ENCODE results near the gene APRT.

APRT gene

DNA sequence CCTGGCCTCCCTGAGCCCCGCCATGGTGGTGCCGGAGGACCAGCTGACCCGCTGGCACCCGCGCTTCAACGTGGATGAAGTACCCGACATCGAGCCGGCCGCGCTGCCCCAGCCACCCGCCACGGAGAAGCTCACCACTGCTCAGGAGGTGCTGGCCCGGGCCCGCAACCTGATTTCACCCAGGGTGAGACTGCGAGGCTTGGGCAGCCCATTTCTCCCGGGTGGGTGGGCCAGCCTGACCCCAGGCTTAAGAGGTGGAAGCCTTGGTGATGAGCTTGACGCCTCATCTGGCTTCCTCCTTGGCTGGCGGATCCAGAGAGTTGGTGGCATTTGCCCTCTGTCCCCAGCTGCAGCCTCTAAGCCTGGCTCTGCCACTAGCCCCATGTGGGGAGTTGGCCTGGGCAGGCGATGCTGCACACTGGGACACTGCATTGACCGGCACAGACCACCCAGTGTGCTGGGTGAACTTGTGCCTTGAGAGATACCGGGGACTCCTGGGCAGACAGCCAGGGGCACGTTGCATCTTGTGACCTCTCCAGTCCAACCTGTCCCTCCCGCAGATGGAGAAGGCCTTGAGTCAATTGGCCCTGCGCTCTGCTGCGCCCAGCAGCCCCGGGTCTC lies 5.1 kb downstream of the APRT start:
- H3K18ac ChIP-seq (ENCODE audit: low read depth in 1 of 2, low read length in 2 of 2), result no peak overlapping the region
- H3K9ac ChIP-seq (ENCODE audit: low read length), result no peak overlapping the region
- H3K27ac ChIP-seq (ENCODE audit: low read length, poor library complexity, severe bottlenecking), result no peak overlapping the region
- H3K4me2 ChIP-seq (ENCODE audit: low read length, poor library complexity, severe bottlenecking), result no peak overlapping the region
- H2BK15ac ChIP-seq (ENCODE audit: low read depth, poor library complexity, severe bottlenecking), result no peak overlapping the region
- H3K79me1 ChIP-seq (replicated peaks; ENCODE audit: low read length, poor library complexity, severe bottlenecking), result peaks cover 33% of the 10 kb centered on the region
- peaks cover 49% of the 10 kb centered on the region for H3K4me1 ChIP-seq (ENCODE audit: control insufficient read depth, insufficient read depth, low read depth, low read length)
- no peaks in the 10 kb centered on the region for H3K9me3 ChIP-seq (ENCODE audit: control insufficient read depth, low read length)
- no peak overlapping the region for H3K23ac ChIP-seq (ENCODE audit: low read length in 2 of 2)
- H2AFZ ChIP-seq (ENCODE audit: low read depth, low read length), result no peak overlapping the region
- no peak overlapping the region for H2BK120ac ChIP-seq (ENCODE audit: low read depth, low read length)
- H2BK5ac ChIP-seq (ENCODE audit: low read depth, low read length, poor library complexity, severe bottlenecking), result no peak overlapping the region
- peaks cover 30 to 52% of the 10 kb centered on the region in 2 experiments for H3K36me3 ChIP-seq (ENCODE audit: control insufficient read depth in 1 of 2, insufficient read depth in 2 of 2, low read depth in 1 of 2, low read length in 2 of 2)
- H3K4ac ChIP-seq (ENCODE audit: low read depth in 1 of 2, low read length in 2 of 2), result no peak overlapping the region
- H4K91ac ChIP-seq (ENCODE audit: low read length), result no peak overlapping the region
- DNase-seq, result no peak
- no peaks in the 10 kb centered on the region for H3K27me3 ChIP-seq (ENCODE audit: control insufficient read depth in 1 of 2, insufficient read depth in 1 of 2, low read length in 2 of 2)
- H2AK5ac ChIP-seq (ENCODE audit: low read length, severe bottlenecking), result no peak overlapping the region
- peak overlapping the region; percentile 31 for H4K8ac ChIP-seq (ENCODE audit: low read length)
- no peak overlapping the region for H3K14ac ChIP-seq (ENCODE audit: low read length in 2 of 2)
- H2BK12ac ChIP-seq (ENCODE audit: low read length in 2 of 2), result no peak overlapping the region
- WGBS, result 95% methylated on average over 27 of the region's 27 CpGs
- no peak overlapping the region for H3K4me3 ChIP-seq (ENCODE audit: insufficient read depth in 1 of 2, low read depth in 1 of 2, low read length in 2 of 2)

DNA sequence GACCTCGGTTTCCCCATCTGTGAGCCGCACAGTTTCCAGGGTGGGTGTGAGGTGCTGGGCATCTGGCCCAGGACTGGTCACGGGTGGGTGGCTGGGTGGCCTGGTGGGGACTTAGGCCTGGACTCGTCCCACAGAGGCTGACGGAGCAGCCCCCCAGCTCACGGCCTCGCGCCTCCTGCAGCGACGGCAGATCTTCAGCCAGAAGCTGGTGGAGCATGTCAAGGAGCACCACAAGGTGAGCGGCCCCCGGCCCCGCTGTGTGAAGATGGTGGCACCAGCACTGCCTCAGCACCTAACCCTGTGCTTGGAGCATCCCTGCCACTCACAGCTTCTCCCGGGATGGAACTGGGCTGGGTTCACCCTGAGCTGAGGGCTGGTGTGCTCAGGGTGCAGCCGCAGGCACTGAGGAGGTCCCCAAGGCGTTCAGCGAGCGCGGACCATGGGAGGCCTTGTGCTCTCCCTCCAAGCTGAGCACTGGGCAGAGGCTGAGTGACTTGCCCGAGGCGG lies 5.8 kb downstream of the APRT start:
- Histone ChIP-seq H3K4me3 (ENCODE audit: insufficient read depth in 1 of 2, low read depth in 1 of 2, low read length in 2 of 2) (no peak overlapping the region), H4K8ac (ENCODE audit: low read length) (no peak overlapping the region), H3K4me1 (ENCODE audit: control insufficient read depth, insufficient read depth, low read depth, low read length) (peaks cover 48% of the 10 kb centered on the region), H3K9ac (ENCODE audit: low read length) (no peak overlapping the region), H2BK15ac (ENCODE audit: low read depth, poor library complexity, severe bottlenecking) (no peak overlapping the region), H3K36me3 (ENCODE audit: control insufficient read depth in 1 of 2, insufficient read depth in 2 of 2, low read depth in 1 of 2, low read length in 2 of 2) (peaks cover 30 to 52% of the 10 kb centered on the region in 2 experiments), H3K4ac (ENCODE audit: low read depth in 1 of 2, low read length in 2 of 2) (no peak overlapping the region), H2BK120ac (ENCODE audit: low read depth, low read length) (no peak overlapping the region), H3K14ac (ENCODE audit: low read length in 2 of 2) (no peak overlapping the region), H4K91ac (ENCODE audit: low read length) (peak overlapping the region; percentile 46), H3K23ac (ENCODE audit: low read length in 2 of 2) (no peak overlapping the region), H3K27ac (ENCODE audit: low read length, poor library complexity, severe bottlenecking) (no peak overlapping the region), H3K4me2 (ENCODE audit: low read length, poor library complexity, severe bottlenecking) (no peak overlapping the region), H2BK5ac (ENCODE audit: low read depth, low read length, poor library complexity, severe bottlenecking) (no peak overlapping the region), H3K9me3 (ENCODE audit: control insufficient read depth, low read length) (no peaks in the 10 kb centered on the region), H3K27me3 (ENCODE audit: control insufficient read depth in 1 of 2, insufficient read depth in 1 of 2, low read length in 2 of 2) (no peaks in the 10 kb centered on the region), H3K79me1 (replicated peaks; ENCODE audit: low read length, poor library complexity, severe bottlenecking) (peaks cover 33% of the 10 kb centered on the region), H2AK5ac (ENCODE audit: low read length, severe bottlenecking) (no peak overlapping the region), H3K18ac (ENCODE audit: low read depth in 1 of 2, low read length in 2 of 2) (no peak overlapping the region), H2BK12ac (ENCODE audit: low read length in 2 of 2) (no peak overlapping the region), H2AFZ (ENCODE audit: low read depth, low read length) (no peak overlapping the region)
- 98% methylated on average over 21 of the region's 21 CpGs for WGBS
- no peak for DNase-seq

DNA sequence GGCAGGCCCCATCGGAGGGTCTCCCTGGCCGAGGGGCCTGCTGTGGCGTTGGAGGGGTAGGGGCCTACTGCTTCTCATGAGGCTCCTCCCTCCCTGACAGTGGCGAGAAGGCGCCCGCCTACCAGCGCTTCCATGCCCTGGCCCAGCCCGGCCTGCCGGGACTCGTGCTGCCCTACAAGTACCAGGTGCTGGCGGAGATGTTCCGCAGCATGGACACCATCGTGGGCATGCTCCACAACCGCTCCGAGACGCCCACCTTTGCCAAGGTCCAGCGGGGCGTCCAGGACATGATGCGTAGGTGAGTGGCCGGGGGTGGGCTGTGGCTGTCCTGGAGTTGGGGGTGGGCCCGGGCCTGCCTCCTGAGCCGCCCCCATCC lies 6.4 kb downstream of the APRT start:
- peaks cover 42% of the 10 kb centered on the region for H3K4me1 ChIP-seq (ENCODE audit: control insufficient read depth, insufficient read depth, low read depth, low read length)
- peaks cover 30 to 52% of the 10 kb centered on the region in 2 experiments for H3K36me3 ChIP-seq (ENCODE audit: control insufficient read depth in 1 of 2, insufficient read depth in 2 of 2, low read depth in 1 of 2, low read length in 2 of 2)
- H3K4me2 ChIP-seq (ENCODE audit: low read length, poor library complexity, severe bottlenecking), result no peak overlapping the region
- no peak for DNase-seq
- peaks cover 30% of the 10 kb centered on the region for H3K79me1 ChIP-seq (replicated peaks; ENCODE audit: low read length, poor library complexity, severe bottlenecking)
- no peak overlapping the region for H2BK5ac ChIP-seq (ENCODE audit: low read depth, low read length, poor library complexity, severe bottlenecking)
- no peak overlapping the region for H3K4me3 ChIP-seq (ENCODE audit: insufficient read depth in 1 of 2, low read depth in 1 of 2, low read length in 2 of 2)
- peak overlapping the region; percentile 76 for H3K9ac ChIP-seq (ENCODE audit: low read length)
- no peak overlapping the region for H3K4ac ChIP-seq (ENCODE audit: low read depth in 1 of 2, low read length in 2 of 2)
- H2BK12ac ChIP-seq (ENCODE audit: low read length in 2 of 2), result no peak overlapping the region
- no peak overlapping the region for H3K18ac ChIP-seq (ENCODE audit: low read depth in 1 of 2, low read length in 2 of 2)
- no peak overlapping the region for H2BK120ac ChIP-seq (ENCODE audit: low read depth, low read length)
- peak overlapping the region; percentile 64 for H4K91ac ChIP-seq (ENCODE audit: low read length)
- H4K8ac ChIP-seq (ENCODE audit: low read length), result no peak overlapping the region
- H3K23ac ChIP-seq (ENCODE audit: low read length in 2 of 2), result no peak overlapping the region
- no peak overlapping the region for H2AFZ ChIP-seq (ENCODE audit: low read depth, low read length)
- no peak overlapping the region for H2BK15ac ChIP-seq (ENCODE audit: low read depth, poor library complexity, severe bottlenecking)
- no peaks in the 10 kb centered on the region for H3K9me3 ChIP-seq (ENCODE audit: control insufficient read depth, low read length)
- 96% methylated on average over 22 of the region's 22 CpGs for WGBS
- H2AK5ac ChIP-seq (ENCODE audit: low read length, severe bottlenecking), result no peak overlapping the region
- no peaks in the 10 kb centered on the region for H3K27me3 ChIP-seq (ENCODE audit: control insufficient read depth in 1 of 2, insufficient read depth in 1 of 2, low read length in 2 of 2)
- no peak overlapping the region for H3K14ac ChIP-seq (ENCODE audit: low read length in 2 of 2)
- no peak overlapping the region for H3K27ac ChIP-seq (ENCODE audit: low read length, poor library complexity, severe bottlenecking)

DNA sequence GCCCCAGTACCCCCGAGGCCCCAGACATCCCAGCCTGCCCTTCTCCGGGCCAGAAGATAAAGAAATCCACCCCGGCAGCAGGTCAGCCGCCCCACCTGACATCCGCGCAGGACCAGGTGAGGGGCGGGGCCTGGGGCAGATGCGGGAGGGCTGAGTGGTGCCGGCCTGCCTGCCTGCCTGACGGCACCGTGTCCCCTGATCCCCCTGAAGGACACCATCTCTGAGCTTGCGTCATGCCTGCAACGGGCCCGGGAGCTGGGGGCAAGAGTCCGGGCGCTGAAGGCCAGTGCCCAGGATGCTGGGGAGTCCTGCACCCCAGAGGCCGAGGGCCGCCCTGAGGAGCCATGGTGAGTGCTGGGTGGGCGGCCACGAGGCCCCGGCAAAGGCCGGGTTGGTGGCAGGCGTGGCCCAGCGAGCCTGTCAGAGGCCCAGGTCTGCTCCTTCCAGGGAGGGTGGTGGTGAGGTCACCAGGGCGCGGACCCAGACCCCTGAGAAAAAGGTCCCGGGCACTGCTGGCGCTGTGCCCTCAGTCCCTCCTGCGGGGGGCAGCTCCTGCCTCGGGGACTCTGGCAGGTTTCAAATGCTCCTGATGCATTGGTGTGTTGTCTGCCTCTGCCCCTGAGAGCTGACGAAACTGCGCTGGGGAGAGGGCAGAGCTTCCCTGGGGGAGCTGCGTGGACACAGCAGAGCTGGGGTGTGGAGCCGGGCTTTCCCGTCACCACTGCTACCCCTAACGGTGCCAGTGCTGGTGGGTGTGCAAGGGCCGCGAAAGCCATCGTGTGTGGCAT lies 7.0 kb downstream of the APRT start:
- 50% methylated on average over 38 of the region's 39 CpGs for WGBS
- no peak for DNase-seq

More for the DNA sequence above, 7.0 kb downstream of the APRT start:
- peaks cover 36% of the 10 kb centered on the region for H3K4me1 ChIP-seq (ENCODE audit: control insufficient read depth, insufficient read depth, low read depth, low read length)
- peak overlapping the region in 1 of 2 experiments; percentile 6 for H3K23ac ChIP-seq (ENCODE audit: low read length in 2 of 2)
- peaks cover 28 to 46% of the 10 kb centered on the region in 2 experiments for H3K36me3 ChIP-seq (ENCODE audit: control insufficient read depth in 1 of 2, insufficient read depth in 2 of 2, low read depth in 1 of 2, low read length in 2 of 2)
- peak overlapping the region; percentile 64 for H4K91ac ChIP-seq (ENCODE audit: low read length)
- no peak overlapping the region for H2AK5ac ChIP-seq (ENCODE audit: low read length, severe bottlenecking)
- peak overlapping the region; percentile 69 for H4K8ac ChIP-seq (ENCODE audit: low read length)
- H3K14ac ChIP-seq (ENCODE audit: low read length in 2 of 2), result no peak overlapping the region
- peaks cover 25% of the 10 kb centered on the region for H3K79me1 ChIP-seq (replicated peaks; ENCODE audit: low read length, poor library complexity, severe bottlenecking)
- H3K4me3 ChIP-seq (ENCODE audit: insufficient read depth in 1 of 2, low read depth in 1 of 2, low read length in 2 of 2), result peak overlapping the region; percentile 64 to 74
- H3K4ac ChIP-seq (ENCODE audit: low read depth in 1 of 2, low read length in 2 of 2), result no peak overlapping the region
- no peak overlapping the region for H2BK12ac ChIP-seq (ENCODE audit: low read length in 2 of 2)
- no peaks in the 10 kb centered on the region for H3K27me3 ChIP-seq (ENCODE audit: control insufficient read depth in 1 of 2, insufficient read depth in 1 of 2, low read length in 2 of 2)
- peak overlapping the region in 1 of 2 experiments; percentile 61 for H3K18ac ChIP-seq (ENCODE audit: low read depth in 1 of 2, low read length in 2 of 2)
- no peak overlapping the region for H2BK120ac ChIP-seq (ENCODE audit: low read depth, low read length)
- peak overlapping the region; percentile 76 for H3K9ac ChIP-seq (ENCODE audit: low read length)
- H3K4me2 ChIP-seq (ENCODE audit: low read length, poor library complexity, severe bottlenecking), result peak overlapping the region; percentile 64
- H3K27ac ChIP-seq (ENCODE audit: low read length, poor library complexity, severe bottlenecking), result no peak overlapping the region
- H2AFZ ChIP-seq (ENCODE audit: low read depth, low read length), result no peak overlapping the region
- H3K9me3 ChIP-seq (ENCODE audit: control insufficient read depth, low read length), result no peaks in the 10 kb centered on the region
- no peak overlapping the region for H2BK5ac ChIP-seq (ENCODE audit: low read depth, low read length, poor library complexity, severe bottlenecking)
- peak overlapping the region; percentile 33 for H2BK15ac ChIP-seq (ENCODE audit: low read depth, poor library complexity, severe bottlenecking)

Measured in mesenchymal stem cell (in vitro differentiated cells and primary cell).